RPMI8226 (cell line): ENCODE results near the gene TBL1X.
A peak's percentile ranks its signal among the peaks of the same experiment; 100 is the strongest.

Experiments
- DNase-seq: peaks from one replicate; pipeline ENCODE4 v3.0.0-alpha.2; 2015

TBL1X gene

DNA sequence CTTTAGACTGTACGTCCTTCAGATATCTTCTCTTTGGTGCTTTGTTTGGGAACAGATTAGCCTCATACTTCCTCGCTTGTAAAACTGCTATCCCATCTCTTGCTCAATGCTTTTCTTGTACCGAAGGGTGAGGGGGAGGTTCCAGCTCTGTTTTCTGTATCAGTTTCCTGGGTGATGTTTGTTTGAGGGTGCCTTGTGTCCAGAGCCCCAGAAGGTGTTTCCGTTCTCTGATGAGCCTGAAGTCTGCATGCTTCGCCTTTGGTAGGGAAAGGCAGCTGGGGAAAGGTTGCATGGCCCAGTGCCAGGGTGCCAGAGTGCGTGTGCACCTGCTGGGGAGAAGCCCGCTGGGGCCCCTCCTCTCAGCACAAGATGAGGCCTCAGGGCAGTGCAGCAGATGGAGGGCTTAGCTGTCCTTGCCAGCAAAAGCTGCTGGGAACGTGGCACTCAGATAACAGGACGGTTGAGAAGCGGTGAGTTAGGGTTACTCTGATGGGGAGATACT is 73.7 kb downstream of the TBL1X start:
- DNase-seq = no peak

DNA sequence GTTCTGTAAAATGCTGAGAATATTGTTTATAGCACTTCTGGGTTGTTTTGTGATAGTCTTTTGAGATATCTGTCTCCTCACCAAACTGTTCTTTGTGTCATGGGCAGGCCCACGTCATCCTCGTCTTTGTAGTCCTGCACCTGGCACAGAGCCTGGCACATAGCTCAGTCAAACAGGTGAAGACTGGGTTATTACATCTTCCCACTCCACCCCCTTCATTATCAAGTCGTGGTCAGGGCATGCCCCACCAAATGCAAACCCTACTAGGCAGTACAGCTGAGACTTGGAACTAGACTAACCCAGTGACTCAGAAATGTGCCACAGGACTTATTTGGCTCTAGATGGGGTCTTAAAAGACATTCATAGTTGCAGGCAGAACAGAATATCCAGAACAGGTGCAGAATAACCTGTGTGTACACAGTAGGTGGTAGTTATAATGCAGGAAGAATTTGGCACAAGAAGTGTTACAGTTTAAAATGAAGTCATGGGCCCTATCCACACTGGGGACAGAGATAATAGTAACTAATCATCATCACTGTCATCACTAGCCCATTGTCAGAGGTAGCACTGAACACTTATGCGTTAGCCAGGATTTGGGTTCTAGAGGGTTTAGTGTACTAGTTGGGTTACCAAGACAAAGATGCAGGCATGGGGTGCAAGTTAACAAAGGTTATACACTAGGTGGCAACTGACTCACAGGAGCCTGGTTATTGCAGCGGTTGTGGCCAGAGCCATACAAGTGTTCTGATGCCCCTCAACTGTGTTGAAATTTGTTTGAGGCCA is 74.9 kb downstream of the TBL1X start:
- no peak for DNase-seq

- DNase-seq = no peak
These were observed 77.4 kb downstream of the TBL1X start for GRCh38 chrX:9542106-9542760.

DNA sequence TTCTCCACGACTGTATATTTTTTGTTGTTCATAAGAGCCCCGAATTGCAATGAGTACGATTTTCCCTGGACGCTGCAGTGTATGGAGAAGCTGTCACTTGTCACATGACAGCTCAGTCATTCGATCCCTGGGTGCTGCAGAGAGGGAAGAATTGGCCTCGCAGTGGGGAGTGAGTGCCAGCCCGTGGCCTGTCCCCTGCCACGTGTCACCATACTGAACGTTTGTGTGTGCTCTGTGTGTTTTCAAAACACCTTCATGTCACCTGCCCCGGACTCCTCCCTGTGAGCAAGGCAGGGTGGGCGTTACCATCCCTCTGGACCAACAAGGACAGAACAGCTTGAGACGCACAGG is 77.9 kb downstream of the TBL1X start:
- DNase-seq = no peak

- peak; percentile 5 for DNase-seq
These were observed 90.5 kb downstream of the TBL1X start for GRCh38 chrX:9555354-9555753.

GRCh38 chrX:9557091-9557490 is 92.2 kb downstream of the TBL1X start:
- no peak for DNase-seq

DNA sequence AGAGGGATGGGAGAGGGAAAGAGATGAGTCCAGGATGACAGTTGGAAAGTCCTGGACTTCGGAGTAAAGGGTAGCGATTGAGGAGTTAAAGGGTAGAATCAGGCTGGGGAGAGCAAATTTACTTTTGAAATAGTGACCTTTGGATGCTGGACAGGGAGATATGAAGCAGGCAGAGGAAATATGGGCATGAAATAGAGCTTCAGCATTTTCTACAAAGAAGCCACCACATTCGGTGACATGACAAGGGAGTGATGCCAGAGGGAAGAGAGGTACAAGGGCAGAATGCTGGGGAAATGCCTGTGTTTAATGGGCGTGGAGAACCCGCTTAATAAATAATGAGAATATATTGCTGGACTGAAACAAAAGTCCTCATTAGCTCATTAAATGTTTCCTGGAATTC is 92.7 kb downstream of the TBL1X start:
- DNase-seq = no peak

DNA sequence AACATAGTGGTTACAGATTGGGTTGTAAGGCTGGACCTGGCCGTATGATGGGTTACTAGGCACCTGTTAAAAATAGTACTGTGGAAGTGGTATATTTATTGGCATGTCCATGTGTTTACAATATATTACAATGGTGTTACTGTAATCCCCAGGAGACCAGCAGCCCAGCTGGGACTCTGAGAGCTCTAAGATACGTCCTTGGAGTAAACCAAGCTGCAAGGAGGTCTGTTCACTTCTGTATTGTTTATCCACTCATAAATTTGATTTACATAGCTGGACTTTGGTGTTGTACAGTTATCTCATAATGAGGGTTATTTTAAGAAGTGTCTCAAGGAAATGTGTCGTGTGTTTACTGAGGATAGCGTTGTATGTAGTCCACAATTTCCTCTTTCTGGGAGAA is 93.8 kb downstream of the TBL1X start:
- DNase-seq = no peak

DNA sequence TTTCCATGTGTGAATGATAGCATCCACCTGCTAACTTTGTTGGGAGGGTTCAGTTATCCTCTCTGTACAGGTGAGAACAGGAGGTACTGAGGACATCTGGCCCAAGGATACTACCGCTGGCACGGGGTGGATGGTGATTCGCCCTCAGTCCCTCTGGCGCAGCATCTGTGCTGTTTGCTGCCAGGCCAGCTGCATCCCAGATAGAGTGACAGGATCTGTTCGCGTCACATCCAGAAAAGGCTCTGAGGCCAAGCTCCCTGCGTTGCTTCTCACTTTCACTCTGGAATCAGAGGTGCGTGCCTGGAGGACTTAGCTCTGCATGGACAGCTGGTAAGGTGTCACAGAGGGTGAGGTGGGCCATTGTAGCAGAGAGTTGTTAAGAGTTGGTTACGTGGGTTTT is 95.4 kb downstream of the TBL1X start:
- no peak for DNase-seq

DNA sequence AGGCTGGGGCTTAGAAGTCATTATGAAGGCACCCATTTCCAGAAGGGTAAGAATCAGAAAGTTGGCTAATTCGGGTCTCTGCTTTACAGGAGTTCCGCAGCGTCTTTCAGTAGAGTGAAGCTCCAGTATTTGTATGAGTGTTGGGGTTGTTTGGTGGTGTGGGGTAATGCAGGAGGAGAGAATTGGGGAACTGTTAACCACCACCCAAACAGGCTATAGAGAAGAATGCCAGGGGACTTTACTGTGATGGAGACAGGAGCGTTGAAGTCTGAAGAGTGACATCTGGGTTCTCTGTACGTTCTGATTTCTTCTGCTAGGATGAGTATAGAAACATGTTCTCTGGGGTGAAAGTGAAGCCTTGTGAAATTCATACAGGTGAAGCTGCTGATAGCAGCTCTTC is 96.3 kb downstream of the TBL1X start:
- no peak for DNase-seq

DNA sequence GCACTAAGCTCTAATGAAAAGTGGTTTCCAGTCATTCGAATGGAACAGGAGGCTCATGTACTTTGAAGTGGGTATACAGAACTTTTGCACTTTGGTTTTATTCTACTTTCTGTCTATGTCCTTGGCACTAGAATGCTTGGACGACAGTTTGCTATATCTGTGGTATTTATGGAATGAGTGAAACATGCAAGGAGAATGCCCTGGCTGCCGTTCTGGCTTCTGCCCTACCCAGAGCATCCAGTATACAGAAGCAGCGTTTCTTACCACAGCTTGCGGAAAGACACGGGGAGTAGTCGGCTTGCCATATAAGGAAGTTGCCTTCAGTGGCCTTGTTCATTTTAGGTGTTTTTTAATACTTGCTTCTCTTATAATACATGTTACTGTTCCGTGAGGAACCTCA is 98.0 kb downstream of the TBL1X start:
- no peak for DNase-seq

GRCh38 chrX:9566150-9566621 is 101.3 kb downstream of the TBL1X start:
- peak; percentile 7 for DNase-seq

GRCh38 chrX:9569876-9570301 is 105.0 kb downstream of the TBL1X start:
- DNase-seq = no peak

GRCh38 chrX:9573282-9574106 is 108.6 kb downstream of the TBL1X start:
- DNase-seq = peak; percentile 72

- DNase-seq = no peak
These were observed 111.2 kb downstream of the TBL1X start for GRCh38 chrX:9576059-9576458.

- no peak for DNase-seq
These were observed 112.7 kb downstream of the TBL1X start for GRCh38 chrX:9577555-9577954.

DNA sequence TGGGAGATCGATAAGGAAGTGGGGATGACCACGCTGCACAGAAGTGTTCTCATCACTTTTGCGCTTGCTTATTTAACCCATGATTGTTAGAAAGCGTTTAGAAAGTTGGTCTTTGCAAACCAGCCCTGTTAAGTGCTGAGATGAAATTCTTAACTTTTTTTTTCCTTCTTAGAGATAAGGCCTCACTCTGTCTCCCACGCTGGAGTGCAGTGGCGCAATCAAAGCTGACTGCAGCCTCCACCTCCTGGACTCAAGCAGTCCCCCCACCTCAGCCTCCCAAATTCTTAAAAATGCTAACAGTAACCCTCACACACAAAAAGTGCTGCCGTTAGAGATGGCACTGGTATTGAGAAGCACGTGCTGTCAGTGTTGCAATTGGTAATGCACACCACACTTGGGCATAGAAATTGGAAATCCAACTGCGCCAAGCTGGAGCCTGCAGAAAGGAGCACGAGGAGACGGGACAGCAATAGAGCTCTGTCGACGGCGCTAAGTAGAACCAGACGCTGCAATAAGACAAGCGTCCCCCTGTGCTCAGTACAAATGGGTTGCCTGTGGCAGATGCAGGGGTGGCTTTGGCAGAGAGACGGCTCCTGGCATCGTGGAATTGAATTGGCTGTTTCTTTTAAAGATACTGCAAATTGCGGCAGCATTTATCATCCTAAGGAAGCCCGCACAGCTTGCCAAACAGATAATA is 113.4 kb downstream of the TBL1X start:
- no peak for DNase-seq

DNA sequence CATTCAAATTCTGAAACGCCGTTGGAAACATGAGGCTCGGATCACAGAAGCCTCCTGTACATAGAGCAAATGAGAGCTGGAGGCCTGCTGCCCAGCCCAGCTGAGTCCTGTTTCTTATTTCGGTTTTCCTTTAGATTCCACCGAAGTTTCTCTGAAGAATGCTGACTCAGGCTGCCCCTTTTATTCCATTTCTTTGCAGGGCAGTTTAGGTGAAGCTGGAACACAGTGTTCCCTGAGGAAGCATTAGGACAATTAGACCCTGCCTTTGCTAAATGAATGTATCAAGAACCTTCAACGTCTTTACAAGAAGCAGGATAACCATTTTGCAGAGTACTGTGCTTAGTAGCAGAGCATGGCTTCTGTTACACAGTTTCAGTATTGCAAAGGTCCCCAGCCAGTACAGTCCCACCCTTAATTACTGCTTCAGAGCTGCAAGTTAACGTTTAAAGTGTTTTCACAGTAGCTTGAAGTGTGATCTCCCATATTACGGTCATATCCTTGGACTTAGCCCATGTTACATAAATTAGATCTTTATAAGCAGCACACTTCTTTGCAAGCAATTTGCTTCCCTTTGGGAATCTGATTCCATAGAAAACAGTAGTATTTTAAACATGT is 117.0 kb downstream of the TBL1X start:
- no peak for DNase-seq

DNA sequence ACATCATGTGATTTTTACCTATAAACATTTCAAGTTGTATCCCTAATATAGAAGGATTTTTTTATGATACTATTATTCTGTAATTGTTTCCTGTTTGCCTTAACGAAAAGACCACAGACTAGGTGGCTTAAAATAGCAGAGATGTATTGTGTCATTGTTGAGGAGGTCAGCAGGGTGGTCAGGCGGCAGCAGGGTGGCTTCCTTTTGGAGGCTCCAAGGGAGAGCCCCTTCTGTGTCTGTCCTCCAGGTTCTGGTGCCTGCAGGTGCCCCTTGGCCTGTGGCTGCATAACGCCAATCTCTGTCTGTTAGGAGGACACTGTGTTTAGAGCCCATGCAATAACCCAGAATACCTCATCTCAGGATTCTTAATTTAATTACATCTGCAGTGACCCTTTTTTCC is 118.1 kb downstream of the TBL1X start:
- DNase-seq = no peak

DNA sequence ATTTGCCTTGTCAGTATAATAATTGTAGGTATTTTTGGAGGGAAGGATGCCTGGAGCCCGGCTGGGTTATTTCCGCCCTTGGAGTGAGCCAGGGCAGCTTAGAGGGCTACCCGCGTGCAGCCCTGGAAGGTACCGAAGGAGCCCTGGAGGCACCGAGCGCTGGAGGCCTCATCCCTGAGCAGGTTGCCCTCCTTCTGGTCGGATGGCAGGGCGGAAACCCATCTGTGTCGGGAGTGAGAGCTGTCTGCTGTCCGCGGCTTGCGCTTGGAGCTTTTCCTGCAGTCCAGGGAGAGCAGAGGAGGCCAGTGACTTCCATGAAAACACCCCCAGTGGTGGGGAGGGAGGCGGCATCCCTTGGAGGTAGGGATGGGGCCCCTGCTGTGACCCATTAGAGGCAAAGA is 122.1 kb downstream of the TBL1X start:
- DNase-seq = no peak

DNA sequence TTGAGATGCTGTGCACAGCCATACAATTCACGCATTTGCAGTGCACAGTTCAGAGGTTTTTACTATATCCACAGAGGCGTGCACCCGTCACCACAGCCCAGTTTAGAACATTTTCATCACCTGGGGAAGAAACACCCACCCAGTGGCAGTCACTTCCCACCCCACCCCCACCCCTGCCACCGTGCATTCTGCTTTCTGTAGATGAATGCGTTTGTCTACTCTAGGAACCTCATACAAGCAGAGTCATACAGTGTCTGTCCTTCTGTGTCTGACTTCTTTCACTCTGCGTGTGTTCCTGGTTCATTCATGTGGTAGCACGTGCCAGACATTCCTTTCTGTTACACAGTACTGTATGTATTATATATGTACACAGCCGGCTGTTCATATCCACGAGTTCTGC is 122.8 kb downstream of the TBL1X start:
- DNase-seq = no peak

- DNase-seq = no peak
These were observed 126.6 kb downstream of the TBL1X start for GRCh38 chrX:9591496-9591895.
